ENCODE data around the gene FBXO28.

DNA sequence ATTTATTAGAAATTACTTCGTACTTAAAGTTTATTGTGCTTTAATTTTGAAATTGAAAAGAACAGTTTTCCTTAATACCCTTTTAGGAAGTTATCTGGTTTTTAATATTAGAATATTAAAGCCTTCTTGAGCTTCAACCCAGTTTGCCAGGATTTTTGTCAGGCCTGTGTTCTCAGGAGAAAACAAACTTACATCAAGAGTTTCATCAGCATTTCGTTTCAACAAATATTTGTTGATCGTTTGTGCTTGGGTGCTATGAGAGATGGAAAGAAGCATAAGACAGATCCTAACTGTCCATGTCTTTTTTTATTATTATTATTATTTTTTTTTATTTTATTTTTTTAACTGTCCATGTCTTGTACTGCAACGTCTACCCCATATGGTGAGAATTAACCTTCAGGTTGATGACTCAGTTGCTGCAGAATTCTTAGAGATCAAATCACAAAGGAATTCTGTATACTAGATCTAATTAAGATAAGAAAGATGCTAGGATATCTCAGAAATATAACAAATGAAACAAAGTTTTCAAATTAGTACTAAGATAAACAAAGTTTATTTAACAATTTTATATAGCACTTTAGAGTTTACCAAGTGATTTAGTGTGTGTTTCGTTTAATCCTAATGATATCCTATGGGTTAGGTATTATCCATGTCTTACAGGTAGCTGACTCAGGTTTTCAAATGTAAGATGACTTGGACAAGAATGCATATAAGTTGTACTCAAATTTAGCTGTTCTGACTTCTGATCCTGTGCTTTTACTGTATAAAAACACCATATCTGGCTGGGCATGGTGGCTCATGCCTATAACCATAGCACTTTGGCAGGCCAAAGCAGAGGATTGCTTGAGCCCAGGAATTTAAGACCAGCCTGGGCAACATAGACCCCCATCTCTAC is 14.3 kb downstream of the FBXO28 start:
- no peak for TF ChIP-seq EZH2 (optimal IDR thresholded peaks at IDR 0.05; ENCODE audit: low read depth, low read length)
- TF ChIP-seq, protein P1, sequence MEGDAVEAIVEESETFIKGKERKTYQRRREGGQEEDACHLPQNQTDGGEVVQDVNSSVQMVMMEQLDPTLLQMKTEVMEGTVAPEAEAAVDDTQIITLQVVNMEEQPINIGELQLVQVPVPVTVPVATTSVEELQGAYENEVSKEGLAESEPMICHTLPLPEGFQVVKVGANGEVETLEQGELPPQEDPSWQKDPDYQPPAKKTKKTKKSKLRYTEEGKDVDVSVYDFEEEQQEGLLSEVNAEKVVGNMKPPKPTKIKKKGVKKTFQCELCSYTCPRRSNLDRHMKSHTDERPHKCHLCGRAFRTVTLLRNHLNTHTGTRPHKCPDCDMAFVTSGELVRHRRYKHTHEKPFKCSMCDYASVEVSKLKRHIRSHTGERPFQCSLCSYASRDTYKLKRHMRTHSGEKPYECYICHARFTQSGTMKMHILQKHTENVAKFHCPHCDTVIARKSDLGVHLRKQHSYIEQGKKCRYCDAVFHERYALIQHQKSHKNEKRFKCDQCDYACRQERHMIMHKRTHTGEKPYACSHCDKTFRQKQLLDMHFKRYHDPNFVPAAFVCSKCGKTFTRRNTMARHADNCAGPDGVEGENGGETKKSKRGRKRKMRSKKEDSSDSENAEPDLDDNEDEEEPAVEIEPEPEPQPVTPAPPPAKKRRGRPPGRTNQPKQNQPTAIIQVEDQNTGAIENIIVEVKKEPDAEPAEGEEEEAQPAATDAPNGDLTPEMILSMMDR (IDR thresholded peaks at IDR 0.05; ENCODE audit: low read length): no peak
- no peak for TF ChIP-seq EZH2phosphoT487 (IDR thresholded peaks at IDR 0.05; ENCODE audit: low read length)
